ENCODE data around the gene DLG4. TPM values are rescaled to one million over a fixed set of nuclear protein-coding genes. Genes with fewer than 3 reads are reported as not detected.

Gene DLG4
- total RNA-seq, 1 donor from 2014 or later: 7.8 TPM

GRCh38 chr17:7217113-7217987 lies 2.3 kb downstream of the DLG4 start:
- peak overlapping the region; percentile 65 for H3K4me3 ChIP-seq (ENCODE audit: low read depth, low read length)
- TF ChIP-seq, protein P1, sequence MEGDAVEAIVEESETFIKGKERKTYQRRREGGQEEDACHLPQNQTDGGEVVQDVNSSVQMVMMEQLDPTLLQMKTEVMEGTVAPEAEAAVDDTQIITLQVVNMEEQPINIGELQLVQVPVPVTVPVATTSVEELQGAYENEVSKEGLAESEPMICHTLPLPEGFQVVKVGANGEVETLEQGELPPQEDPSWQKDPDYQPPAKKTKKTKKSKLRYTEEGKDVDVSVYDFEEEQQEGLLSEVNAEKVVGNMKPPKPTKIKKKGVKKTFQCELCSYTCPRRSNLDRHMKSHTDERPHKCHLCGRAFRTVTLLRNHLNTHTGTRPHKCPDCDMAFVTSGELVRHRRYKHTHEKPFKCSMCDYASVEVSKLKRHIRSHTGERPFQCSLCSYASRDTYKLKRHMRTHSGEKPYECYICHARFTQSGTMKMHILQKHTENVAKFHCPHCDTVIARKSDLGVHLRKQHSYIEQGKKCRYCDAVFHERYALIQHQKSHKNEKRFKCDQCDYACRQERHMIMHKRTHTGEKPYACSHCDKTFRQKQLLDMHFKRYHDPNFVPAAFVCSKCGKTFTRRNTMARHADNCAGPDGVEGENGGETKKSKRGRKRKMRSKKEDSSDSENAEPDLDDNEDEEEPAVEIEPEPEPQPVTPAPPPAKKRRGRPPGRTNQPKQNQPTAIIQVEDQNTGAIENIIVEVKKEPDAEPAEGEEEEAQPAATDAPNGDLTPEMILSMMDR (conservative IDR thresholded peaks at IDR 0.05; ENCODE audit: low read depth, low read length): no peak
- no peak for DNase-seq (ENCODE audit: low read depth)

GRCh38 chr17:7216242-7217112 lies 3.2 kb downstream of the DLG4 start:
- TF ChIP-seq, protein P1 (conservative IDR thresholded peaks at IDR 0.05; ENCODE audit: low read depth, low read length): no peak
- peak overlapping the region; percentile 65 for H3K4me3 ChIP-seq (ENCODE audit: low read depth, low read length)
- DNase-seq (ENCODE audit: low read depth): no peak

GRCh38 chr17:7215652-7216180 lies 3.9 kb downstream of the DLG4 start:
- DNase-seq (ENCODE audit: low read depth): no peak
- peak overlapping the region; percentile 65 for H3K4me3 ChIP-seq (ENCODE audit: low read depth, low read length)
- TF ChIP-seq, protein P1 (conservative IDR thresholded peaks at IDR 0.05; ENCODE audit: low read depth, low read length): no peak

DNA sequence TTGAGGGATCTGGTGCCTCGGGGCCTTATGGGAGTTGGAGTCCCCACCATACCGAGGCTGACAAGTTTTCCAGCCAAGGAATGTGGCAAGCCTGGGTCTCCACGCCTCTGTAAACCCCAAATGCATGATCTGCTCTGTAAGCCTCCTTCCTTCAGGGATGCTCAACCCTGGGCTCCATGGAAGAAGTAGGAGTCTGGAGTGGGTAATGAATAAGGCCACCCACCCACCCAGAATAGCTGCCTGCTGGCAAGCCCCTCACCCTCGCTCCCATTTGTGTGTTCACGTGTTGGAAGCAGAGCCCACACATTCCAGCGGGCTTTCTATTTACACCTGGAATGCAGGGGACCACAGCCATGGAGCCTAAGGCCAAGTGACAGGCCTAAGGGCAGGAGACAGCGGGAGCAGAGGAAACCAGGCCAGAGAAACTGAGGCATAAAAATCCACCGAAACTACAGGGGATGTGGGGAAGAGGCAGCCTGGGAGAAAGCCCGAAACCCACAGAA lies 4.4 kb downstream of the DLG4 start:
- DNase-seq (ENCODE audit: low read depth): peak; percentile 68
- H3K4me3 ChIP-seq (ENCODE audit: low read depth, low read length): no peak overlapping the region
- TF ChIP-seq, protein P1 (conservative IDR thresholded peaks at IDR 0.05; ENCODE audit: low read depth, low read length): no peak

GRCh38 chr17:7214300-7215135 lies 5.1 kb downstream of the DLG4 start:
- peak overlapping the region; percentile 50 for H3K4me3 ChIP-seq (ENCODE audit: low read depth, low read length)
- TF ChIP-seq, protein P1 (conservative IDR thresholded peaks at IDR 0.05; ENCODE audit: low read depth, low read length): peak; percentile 62
- DNase-seq (ENCODE audit: low read depth): no peak

GRCh38 chr17:7213895-7214299 lies 5.7 kb downstream of the DLG4 start:
- no peak for DNase-seq (ENCODE audit: low read depth)
- TF ChIP-seq, protein P1 (conservative IDR thresholded peaks at IDR 0.05; ENCODE audit: low read depth, low read length): peak; percentile 55
- peak overlapping the region; percentile 50 for H3K4me3 ChIP-seq (ENCODE audit: low read depth, low read length)
